HepG2 (cell line): ENCODE data around the gene L3MBTL3. TPM values are rescaled to one million over a fixed set of nuclear protein-coding genes. Genes with fewer than 3 reads are reported as not detected.

Source experiments
- ATAC-seq: fragments of 200-7000 bp; cut with Tn5 transposase; 3 replicates; pipeline ENCODE4 v1.9.1; 2020; ENCODE audit warnings: mild to moderate bottlenecking, moderate library complexity
- BruUV-seq: library from RNA; stranded (reverse); fragments of 400-500 nt; replicated peaks from 2 replicates; lab custom pipeline; 2021; lab: Mats Ljungman, UMichigan
- CTCF ChIA-PET: fragments of 300-600 bp; formaldehyde crosslinking; extraction: SDS; loops from one replicate; lab custom pipeline; 2021; ENCODE audit warnings: low total read pairs, inconsistent platforms, low intra/inter-chr PET ratio; lab: Yijun Ruan, JAX
- POLR2A ChIA-PET: fragments of 350-600 bp; sonication (Branson Sonifier 250); formaldehyde crosslinking; loops from one replicate; lab custom pipeline; 2020; ENCODE audit warnings: antibody characterized with exemption, inconsistent platforms; lab: Yijun Ruan, JAX
- DNase-seq: peaks from one replicate; pipeline ENCODE4 v3.0.0-alpha.2; 2015; ENCODE audit warnings: low spot score
- FAIRE-seq: peaks from 3 replicates; lab custom pipeline; 2011; peaks lifted over from hg19 to GRCh38; lab: Jason Lieb, UNC
- H2AFZ ChIP-seq: one replicate; pipeline ENCODE4 v1.6.1; 2011; ENCODE audit warnings: low read length, inconsistent platforms
- H3K27ac ChIP-seq: fragments of 300-600 bp; 3 replicates; pipeline ENCODE4 v1.8.0; 2011; ENCODE audit warnings: mixed run types, mild to moderate bottlenecking, mixed read lengths, low read length, inconsistent platforms; ENCODE audit not compliant: insufficient read depth; ENCODE audit errors: extremely low read length
- H3K27me3 ChIP-seq, 2 experiments: fragments of 200-600 bp in 1 of 2; 2 replicates in 1 of 2; 3 replicates in 1 of 2; pipeline versions ENCODE4 v1.6.0 to v1.8.0; 2011; ENCODE audit warnings: low read length in 2 of 2, mild to moderate bottlenecking in 2 of 2, moderate library complexity in 2 of 2, inconsistent platforms in 1 of 2; ENCODE audit not compliant: insufficient read depth in 2 of 2, control insufficient read depth in 1 of 2
- H3K36me3 ChIP-seq, 2 experiments: fragments of 200-600 bp in 1 of 2; replicated peaks in 1 of 2; 2 replicates in 1 of 2; 3 replicates in 1 of 2; pipeline versions ENCODE4 v1.5.1 to v1.8.0; 2011; ENCODE audit warnings: low read length in 2 of 2, inconsistent platforms in 1 of 2; ENCODE audit not compliant: insufficient read depth in 2 of 2, control insufficient read depth in 1 of 2
- H3K4me1 ChIP-seq: 2 replicates; pipeline ENCODE4 v1.5.1; 2012; ENCODE audit warnings: low read length, inconsistent platforms; ENCODE audit not compliant: insufficient read depth
- H3K4me2 ChIP-seq: 2 replicates; pipeline ENCODE4 v1.6.0; 2011; ENCODE audit warnings: low read depth, low read length, inconsistent platforms
- H3K4me3 ChIP-seq, 3 experiments: fragments of 200-600 bp in 1 of 3; sonication (generic), shearing (Covaris generic) in 1 of 3; replicated peaks in 1 of 3; 2 replicates each; pipeline ENCODE4 v1.5.1; 2011 to 2016; ENCODE audit warnings: low read length in 3 of 3, inconsistent platforms in 2 of 3, low read depth in 2 of 3, mild to moderate bottlenecking in 2 of 3, control low read depth in 1 of 3, mixed read lengths in 1 of 3; ENCODE audit not compliant: insufficient read depth in 1 of 3
- H3K79me2 ChIP-seq: one replicate; pipeline ENCODE4 v1.6.1; 2011; ENCODE audit warnings: low read length, inconsistent platforms; ENCODE audit not compliant: insufficient read depth
- H3K9ac ChIP-seq: 2 replicates; pipeline ENCODE4 v1.6.0; 2011; ENCODE audit warnings: mild to moderate bottlenecking, low read depth, low read length, inconsistent platforms; ENCODE audit not compliant: insufficient read depth
- H3K9me3 ChIP-seq: 2 replicates; pipeline ENCODE4 v1.5.1; 2012; ENCODE audit warnings: mild to moderate bottlenecking, low read length
- H4K20me1 ChIP-seq: 2 replicates; pipeline ENCODE4 v1.6.0; 2011; ENCODE audit warnings: inconsistent platforms, mild to moderate bottlenecking, low read length, moderate library complexity; ENCODE audit not compliant: insufficient read depth
- MAFF ChIP-seq: IDR thresholded peaks from 2 replicates; pipeline ENCODE4 v1.6.1; 2011; ENCODE audit warnings: low read depth, low read length, improper control_type of control experiment
- MAFK ChIP-seq, 2 experiments: IDR thresholded peaks in 1 of 2; conservative IDR thresholded peaks in 1 of 2; 2 replicates each; pipeline ENCODE4 v1.6.1; 2011; ENCODE audit warnings: improper control_type of control experiment in 2 of 2, low read length in 2 of 2
- TARDBP ChIP-seq: sonication (generic); formaldehyde crosslinking; IDR thresholded peaks from 2 replicates; pipeline ENCODE4 v1.8.0; 2022; ENCODE audit warnings: mild to moderate bottlenecking, missing genetic modification reagents
- TBP ChIP-seq: sonication (generic); formaldehyde crosslinking; IDR thresholded peaks from 2 replicates; pipeline ENCODE4 v1.5.0; 2020; ENCODE audit warnings: missing genetic modification reagents
- XBP1 ChIP-seq: sonication (generic); formaldehyde crosslinking; IDR thresholded peaks from 2 replicates; pipeline ENCODE4 v1.5.0; 2020; ENCODE audit warnings: missing genetic modification reagents
- ZNF230 ChIP-seq: sonication (generic); formaldehyde crosslinking; IDR thresholded peaks from 2 replicates; pipeline ENCODE4 v1.4.0; 2020; ENCODE audit warnings: mild to moderate bottlenecking, missing genetic modification reagents
- WGBS: methylation state at CpG from one replicate; pipeline ENCODE4 v1.1.6; 2017; ENCODE audit warnings: low lambda C conversion rate; 5-methylcytosine and 5-hydroxymethylcytosine counted together
- in situ Hi-C: cut with HindIII; loops from 2 replicates; pipeline ENCODE4 v1.10.0; 2017; ENCODE audit warnings: low pct_unique_long_range_greater_than_20kb; ENCODE audit not compliant: extremely low pct_ligation_motif_present
- intact Hi-C: fragments of 100-400 bp; cut with micrococcal nuclease; formaldehyde crosslinking; loops from one replicate; pipeline ENCODE4 v1.10.0; 2022; ENCODE audit not compliant: unreplicated experiment
- polyA plus RNA-seq, 8 experiments: library from polyadenylated mRNA; depleted of rRNA in 3 of 8; stranded (reverse) in 7 of 8; unstranded in 1 of 8; fragments of >200 nt; fragmentation: Illumina TruSeq in 4 of 8; extraction: Trizol in 4 of 8; gene quantifications; 2 replicates each; pipeline versions ENCODE4 v1.2.1 to v1.2.3, GENCODE V29; 2011 to 2016; ENCODE audit warnings: low read depth in 4 of 8, missing spikeins in 1 of 8, mixed read lengths in 1 of 8; ENCODE audit not compliant: insufficient read depth in 1 of 8
- total RNA-seq, 5 experiments: library from RNA; depleted of rRNA; stranded (reverse); fragments of >200 nt; fragmentation: Illumina TruSeq; extraction: Trizol; gene quantifications; 2 replicates each; pipeline ENCODE4 v1.2.3, GENCODE V29; 2016; ENCODE audit warnings: low read depth in 1 of 5

Gene L3MBTL3
- total and polyA plus RNA-seq, 2 of the 13 experiments (the other 11 are each of a cell fraction or from before 2014, with no cell fraction given) = 1.5 to 2.5 TPM

GRCh38 chr6:130027948-130028347 lies 9.6 kb downstream of the L3MBTL3 start:
- Histone ChIP-seq H3K9me3 (no peaks in the 10 kb centered on the region), H3K9ac (no peak overlapping the region), H3K36me3 (no peaks in the 10 kb centered on the region), H3K4me1 (no peaks in the 10 kb centered on the region), H2AFZ (no peak overlapping the region), H4K20me1 (no peaks in the 10 kb centered on the region), H3K27ac (no peak overlapping the region), H3K27me3 (no peaks in the 10 kb centered on the region), H3K4me3 (no peak overlapping the region), H3K4me2 (no peak overlapping the region), H3K79me2 (no peaks in the 10 kb centered on the region)
- ChIA-PET CTCF (no interaction called here), POLR2A (no interaction called here)
- BruUV-seq = no TSS peak
- no peak for DNase-seq
- ATAC-seq = no peak
- no peak for TF ChIP-seq TBP (CRISPR knock-in tag)
- no peak for TF ChIP-seq ZNF230
- intact Hi-C loops = no loop called here
- FAIRE-seq = no peak
- WGBS = 22% methylated on average over 1 of the region's 1 CpG
- in situ Hi-C loops = loop anchor here (10.0 kb wide), 1 partner anchor 243 kb away; no protein-coding TSS in a partner anchor

- no peak overlapping the region for H2AFZ ChIP-seq
- H3K79me2 ChIP-seq = no peaks in the 10 kb centered on the region
- CTCF ChIA-PET = no interaction called here
- no peak overlapping the region for H3K4me2 ChIP-seq
- TF ChIP-seq TARDBP (CRISPR knock-in tag) (no peak), MAFK (conservative IDR thresholded peaks at IDR 0.05 in 1 of 2, IDR thresholded peaks at IDR 0.05 in 1 of 2; ENCODE audit: low read length in 2 of 2) (peak; percentile 97 to 98), XBP1 (CRISPR knock-in tag) (no peak), MAFF (peak; percentile 97)
- TF ChIP-seq, all 625 proteins: peak for 2
- Histone ChIP-seq H3K9ac (no peak overlapping the region), H3K4me1 (no peaks in the 10 kb centered on the region), H3K36me3 (no peaks in the 10 kb centered on the region), H3K27ac (no peak overlapping the region), H3K4me3 (no peak overlapping the region), H3K27me3 (no peaks in the 10 kb centered on the region), H3K9me3 (no peaks in the 10 kb centered on the region), H4K20me1 (no peaks in the 10 kb centered on the region)
- in situ Hi-C loops (loop anchor here (10.0 kb wide), 1 partner anchor 244 kb away; no protein-coding TSS in a partner anchor), intact Hi-C loops (no loop called here)
- no TSS peak for BruUV-seq
- DNase-seq (no peak), ATAC-seq (no peak), FAIRE-seq (no peak)
- 37% methylated on average over 6 of the region's 6 CpGs for WGBS
- POLR2A ChIA-PET = no interaction called here
These were observed 10.8 kb downstream of the L3MBTL3 start for GRCh38 chr6:130029163-130029562.
